ENCODE measurements around the gene HAPLN3.

HAPLN3 gene

DNA sequence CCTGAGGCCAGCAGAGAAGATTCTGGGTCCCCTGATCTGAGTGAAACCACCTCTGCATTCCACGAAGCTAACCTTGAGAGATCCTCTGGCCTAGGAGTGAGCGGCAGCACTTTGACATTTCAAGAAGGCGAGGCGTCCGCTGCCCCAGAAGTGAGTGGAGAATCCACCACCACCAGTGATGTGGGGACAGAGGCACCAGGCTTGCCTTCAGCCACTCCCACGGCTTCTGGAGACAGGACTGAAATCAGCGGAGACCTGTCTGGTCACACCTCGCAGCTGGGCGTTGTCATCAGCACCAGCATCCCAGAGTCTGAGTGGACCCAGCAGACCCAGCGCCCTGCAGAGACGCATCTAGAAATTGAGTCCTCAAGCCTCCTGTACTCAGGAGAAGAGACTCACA lies 36.4 kb downstream of the HAPLN3 start:
- no peak for DNase-seq

DNA sequence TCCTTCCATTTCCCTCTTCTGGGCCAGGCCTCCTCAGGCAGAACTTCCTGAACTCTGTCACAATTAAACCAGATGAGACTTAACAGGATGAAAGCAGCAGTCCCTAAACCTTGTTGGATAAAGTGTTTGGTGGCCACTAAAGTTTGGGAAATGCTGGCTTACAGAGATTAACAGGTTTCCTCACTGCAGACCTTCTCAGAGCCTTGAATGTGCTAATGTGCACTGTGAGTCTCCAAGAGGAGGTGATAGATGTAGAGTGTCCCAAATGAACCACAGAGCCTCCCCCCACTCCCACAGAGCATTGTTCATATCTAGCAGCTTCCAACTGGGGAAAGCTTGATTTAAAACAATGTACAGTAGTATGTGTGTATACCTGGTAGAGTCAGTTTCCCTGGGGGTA lies 42.9 kb downstream of the HAPLN3 start:
- DNase-seq = no peak

DNA sequence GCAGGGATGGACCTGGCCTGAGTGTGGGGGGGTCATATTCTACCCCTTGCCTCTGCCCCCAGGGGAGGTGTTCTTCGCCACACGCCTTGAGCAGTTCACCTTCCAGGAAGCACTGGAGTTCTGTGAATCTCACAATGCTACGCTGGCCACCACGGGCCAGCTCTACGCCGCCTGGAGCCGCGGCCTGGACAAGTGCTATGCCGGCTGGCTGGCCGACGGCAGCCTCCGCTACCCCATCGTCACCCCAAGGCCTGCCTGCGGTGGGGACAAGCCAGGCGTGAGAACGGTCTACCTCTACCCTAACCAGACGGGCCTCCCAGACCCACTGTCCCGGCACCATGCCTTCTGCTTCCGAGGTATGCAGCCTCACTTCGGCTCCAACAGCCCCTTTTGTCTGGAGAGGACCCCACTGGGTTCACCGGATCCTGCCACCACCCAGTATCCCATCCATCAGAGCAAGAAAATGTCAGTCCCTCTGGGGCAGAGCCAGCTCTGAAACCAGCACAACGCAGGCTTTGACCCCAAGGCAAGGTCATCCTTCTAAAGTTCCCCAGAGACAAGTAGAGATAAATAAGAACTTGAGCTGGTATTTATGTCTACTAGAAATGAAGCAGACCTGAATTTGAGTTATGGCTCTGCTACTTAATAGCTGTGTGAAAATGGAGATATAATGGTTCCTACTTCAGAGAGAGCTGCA lies 45.8 kb downstream of the HAPLN3 start:
- DNase-seq = no peak

DNA sequence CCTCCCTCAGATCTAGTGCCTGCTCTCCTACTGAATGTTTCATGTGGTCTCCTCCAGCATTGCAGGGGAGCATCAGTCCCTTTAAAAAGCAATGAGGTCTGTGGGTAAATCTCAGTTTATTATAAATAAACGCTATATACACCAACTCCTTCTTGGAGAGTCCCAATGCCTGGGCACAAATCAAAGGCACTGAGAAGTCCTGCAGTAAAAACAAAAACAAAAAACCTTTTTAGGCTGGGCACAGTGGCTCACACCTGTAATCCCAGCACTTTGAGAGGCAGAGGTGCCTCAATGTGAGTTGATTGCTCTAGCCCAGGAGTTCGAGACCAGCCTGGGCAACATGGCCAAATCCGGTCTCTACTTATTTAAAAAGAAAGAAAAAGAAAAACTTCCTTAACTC lies 47.1 kb downstream of the HAPLN3 start:
- DNase-seq = no peak

DNA sequence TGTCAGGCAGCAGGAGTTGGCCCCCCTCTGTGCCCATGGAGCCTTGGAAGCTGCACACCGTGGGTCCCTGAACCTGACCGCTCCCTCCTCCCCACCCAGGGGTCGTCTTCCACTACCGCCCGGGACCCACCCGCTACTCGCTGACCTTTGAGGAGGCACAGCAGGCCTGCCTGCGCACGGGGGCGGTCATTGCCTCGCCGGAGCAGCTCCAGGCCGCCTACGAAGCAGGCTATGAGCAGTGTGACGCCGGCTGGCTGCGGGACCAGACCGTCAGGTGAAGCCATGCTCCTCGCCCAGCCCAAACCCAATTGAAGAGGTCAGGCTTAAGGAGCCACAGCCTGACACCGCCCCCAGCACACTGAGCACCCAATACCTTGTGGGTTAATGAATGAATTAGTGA lies 48.2 kb downstream of the HAPLN3 start:
- DNase-seq = no peak

DNA sequence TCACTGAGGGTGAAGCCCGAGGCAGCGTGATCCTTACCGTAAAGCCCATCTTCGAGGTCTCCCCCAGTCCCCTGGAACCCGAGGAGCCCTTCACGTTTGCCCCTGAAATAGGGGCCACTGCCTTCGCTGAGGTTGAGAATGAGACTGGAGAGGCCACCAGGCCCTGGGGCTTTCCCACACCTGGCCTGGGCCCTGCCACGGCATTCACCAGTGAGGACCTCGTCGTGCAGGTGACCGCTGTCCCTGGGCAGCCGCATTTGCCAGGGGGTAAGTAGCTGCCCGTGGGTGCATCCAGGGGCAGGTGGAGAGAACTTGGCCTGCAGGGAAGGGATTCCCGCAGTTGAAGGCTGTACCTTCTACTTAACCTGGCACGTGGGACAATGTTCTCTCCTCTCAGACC lies 49.7 kb downstream of the HAPLN3 start:
- no peak for DNase-seq

DNA sequence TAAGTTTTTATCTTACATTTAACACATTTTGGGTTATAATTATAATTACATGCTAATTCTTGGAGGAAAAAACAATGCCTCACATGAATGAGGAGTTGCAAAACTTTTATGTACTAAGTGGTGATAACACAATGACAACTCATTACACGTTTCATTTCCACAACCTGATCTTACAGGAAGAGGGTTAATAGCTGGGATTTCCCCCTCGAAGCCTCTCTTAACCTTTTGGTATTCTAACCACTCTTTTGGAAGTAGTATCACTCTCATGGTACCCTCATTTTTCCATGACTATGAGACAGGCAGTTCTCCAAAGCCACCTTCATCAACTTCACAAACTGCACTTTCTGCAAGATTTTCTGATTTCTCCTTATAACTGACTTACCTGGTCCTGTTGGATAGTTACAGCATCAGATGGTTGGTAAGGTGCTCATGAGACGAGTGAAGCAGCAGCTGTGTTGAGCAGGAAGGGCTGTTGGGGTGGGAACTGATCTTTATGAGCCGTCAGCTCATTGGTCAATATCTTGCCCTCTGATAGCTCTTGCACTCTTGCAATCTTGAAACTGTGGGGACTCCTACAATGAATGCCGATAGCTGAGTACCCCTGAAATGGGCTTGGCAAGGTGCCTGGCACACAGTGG lies 50.5 kb downstream of the HAPLN3 start:
- DNase-seq = no peak

DNA sequence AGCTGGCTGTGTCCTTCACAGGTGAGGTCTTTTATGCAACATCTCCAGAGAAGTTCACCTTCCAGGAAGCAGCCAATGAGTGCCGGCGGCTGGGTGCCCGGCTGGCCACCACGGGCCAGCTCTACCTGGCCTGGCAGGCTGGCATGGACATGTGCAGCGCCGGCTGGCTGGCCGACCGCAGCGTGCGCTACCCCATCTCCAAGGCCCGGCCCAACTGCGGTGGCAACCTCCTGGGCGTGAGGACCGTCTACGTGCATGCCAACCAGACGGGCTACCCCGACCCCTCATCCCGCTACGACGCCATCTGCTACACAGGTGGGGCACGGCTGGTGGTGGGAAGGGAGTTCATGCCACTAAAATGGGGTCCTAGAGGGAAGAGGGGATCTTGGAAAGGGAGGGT lies 52.0 kb downstream of the HAPLN3 start:
- DNase-seq = no peak

DNA sequence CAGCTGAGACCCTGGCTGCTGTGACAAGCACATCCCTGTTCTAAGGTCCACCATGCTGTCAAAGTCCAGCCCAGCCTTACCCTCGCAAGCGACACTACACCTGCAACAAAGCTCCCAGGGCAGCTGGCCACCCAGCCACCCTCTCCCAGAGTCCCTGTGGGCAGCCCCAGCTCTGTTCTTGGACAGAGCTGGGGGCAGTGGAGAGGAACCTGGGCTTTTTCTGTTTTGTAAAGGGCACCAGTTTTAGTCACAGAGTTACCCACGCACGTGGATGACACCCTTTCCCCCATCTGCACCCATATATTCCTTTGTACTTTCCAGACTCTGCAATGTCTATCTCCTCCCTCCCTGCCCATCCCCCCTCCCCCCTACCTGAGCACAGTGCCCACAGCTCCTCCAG lies 53.2 kb downstream of the HAPLN3 start:
- DNase-seq = no peak

DNA sequence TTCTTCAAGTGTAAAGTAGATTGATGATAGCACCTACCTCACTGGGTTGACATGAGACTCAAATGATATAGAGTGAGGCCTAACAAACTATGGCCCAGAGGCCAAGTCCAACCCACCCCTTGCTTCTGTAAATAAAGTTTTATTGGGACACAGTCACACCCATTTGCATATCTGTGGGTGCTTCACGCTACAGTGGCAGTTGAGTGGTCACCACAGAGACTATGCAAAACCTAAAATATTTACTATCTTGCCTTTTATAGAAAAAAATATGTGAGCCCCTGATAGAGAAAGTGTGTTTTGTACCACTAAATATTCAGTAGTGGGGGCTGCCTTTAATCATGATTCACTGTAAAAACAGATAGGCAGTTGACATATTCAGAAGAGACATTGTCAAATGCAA lies 54.1 kb downstream of the HAPLN3 start:
- DNase-seq = no peak

DNA sequence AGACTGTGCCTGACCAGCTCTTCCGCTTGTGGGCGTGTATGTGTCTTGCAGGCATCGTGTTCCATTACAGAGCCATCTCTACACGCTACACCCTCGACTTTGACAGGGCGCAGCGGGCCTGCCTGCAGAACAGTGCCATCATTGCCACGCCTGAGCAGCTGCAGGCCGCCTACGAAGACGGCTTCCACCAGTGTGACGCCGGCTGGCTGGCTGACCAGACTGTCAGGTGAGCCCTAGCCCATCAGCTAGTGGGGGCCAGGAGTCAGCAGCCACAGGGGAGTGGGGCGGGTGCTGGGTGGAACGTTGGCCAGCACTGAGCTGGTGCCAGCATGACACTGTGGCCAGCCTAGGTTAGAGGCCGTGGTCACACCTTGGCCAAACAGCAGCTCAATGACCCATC lies 55.4 kb downstream of the HAPLN3 start:
- no peak for DNase-seq

DNA sequence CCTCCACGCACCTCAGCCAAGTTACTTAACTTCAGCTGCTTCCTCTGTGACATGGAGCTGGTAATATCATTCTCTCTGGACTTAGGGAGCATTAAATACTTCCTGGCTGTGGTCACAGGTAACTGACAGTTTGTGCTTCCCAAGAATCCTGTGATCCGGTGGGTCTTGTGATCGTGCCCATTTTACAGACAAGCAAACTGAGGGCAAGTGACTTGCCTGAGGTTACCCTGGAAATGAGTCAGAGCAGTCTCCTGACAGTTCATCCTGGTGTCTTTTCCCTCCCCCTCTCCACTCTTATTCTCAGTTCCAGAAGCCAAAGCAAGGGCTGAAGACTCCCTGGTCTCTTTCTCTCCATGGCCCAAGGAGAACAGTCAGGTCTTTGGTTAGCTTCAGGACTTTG lies 56.2 kb downstream of the HAPLN3 start:
- no peak for DNase-seq

DNA sequence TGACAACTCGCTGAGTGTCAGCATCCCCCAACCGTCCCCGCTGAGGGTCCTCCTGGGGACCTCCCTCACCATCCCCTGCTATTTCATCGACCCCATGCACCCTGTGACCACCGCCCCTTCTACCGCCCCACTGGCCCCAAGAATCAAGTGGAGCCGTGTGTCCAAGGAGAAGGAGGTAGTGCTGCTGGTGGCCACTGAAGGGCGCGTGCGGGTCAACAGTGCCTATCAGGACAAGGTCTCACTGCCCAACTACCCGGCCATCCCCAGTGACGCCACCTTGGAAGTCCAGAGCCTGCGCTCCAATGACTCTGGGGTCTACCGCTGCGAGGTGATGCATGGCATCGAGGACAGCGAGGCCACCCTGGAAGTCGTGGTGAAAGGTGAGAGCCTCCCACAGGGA lies 56.7 kb downstream of the HAPLN3 start:
- no peak for DNase-seq

DNA sequence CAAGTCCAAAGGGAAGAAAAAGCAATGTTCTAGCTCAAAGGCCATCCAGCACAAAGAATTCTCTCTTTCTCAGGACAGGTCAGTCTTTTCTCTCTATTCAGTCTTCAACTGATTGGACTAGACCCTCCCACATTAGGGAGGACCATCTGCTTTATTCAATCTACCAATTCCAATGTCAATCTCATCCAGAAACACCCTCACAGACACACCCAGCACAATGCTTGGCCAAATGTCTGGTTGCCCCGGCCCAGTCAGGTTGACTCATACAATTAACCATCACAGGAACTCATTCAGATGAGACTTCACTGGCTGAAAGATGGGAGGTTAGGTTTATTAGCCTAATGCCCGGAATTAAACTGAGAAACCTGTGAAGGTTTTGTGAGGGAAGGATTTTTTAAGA lies 59.7 kb downstream of the HAPLN3 start:
- DNase-seq = no peak

DNA sequence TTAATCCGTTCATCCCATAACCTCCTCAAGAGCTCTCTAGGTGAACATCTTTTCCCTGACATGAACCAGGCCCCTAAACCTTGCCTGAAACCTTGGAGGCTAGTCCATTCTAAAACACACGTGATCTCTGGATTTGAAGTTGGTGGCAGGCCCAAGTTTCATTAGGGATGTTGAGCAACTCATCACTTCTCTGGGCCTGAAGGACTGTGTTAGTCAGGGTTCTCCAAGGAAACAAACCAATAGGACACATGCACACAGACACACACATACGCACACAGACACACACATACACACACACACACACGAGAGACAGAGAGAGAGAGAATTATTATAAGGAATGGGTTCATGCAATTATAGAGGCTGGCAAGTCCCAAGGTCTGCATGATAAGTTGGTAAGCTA lies 60.2 kb downstream of the HAPLN3 start:
- DNase-seq = no peak

DNA sequence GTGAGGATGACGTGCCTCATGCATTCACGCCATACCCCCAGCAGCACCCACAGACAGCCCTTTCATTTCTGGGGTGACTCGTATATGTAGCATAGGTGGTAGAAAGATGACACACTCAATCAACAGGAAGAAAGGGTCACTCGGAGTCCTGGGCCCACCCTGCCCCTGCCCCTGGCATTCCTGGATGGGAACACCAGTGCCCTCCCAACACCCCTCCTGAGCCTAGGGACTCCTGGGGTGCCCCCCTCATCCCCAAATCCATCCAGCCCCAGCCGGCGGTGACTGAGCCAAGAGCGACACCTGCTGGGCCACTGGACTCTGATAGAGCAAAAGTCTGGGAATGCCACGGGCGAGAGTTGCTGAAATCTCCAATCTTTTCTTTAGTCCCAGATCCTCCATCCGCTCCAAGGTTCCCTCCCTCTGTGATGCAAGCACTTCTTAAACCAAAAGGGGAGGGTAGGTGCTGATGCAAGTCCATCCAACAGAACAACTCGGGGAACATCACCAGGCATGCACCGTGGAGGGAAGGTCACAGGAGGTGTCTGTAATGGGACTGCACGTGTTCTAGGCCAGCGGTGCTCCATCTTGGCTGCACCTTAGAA lies 61.0 kb downstream of the HAPLN3 start:
- DNase-seq = no peak

DNA sequence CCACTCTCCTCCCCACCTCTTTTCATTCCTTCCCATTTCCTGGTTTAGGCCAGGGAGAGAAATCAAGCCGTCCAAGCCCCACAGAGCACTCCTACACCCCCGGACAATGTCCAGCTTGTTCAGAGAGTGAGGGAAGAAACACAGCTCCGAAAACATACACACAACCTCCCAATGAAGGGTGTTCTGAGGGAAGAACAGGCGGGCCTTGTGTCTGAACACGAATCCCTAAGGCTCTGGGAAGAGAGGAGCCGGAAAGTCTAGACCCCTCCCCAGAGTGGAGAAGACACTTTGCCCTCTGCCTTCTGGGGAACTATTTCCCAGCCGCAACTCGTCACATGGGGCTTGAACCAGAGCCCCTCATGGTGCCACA lies 61.6 kb downstream of the HAPLN3 start:
- DNase-seq = no peak

DNA sequence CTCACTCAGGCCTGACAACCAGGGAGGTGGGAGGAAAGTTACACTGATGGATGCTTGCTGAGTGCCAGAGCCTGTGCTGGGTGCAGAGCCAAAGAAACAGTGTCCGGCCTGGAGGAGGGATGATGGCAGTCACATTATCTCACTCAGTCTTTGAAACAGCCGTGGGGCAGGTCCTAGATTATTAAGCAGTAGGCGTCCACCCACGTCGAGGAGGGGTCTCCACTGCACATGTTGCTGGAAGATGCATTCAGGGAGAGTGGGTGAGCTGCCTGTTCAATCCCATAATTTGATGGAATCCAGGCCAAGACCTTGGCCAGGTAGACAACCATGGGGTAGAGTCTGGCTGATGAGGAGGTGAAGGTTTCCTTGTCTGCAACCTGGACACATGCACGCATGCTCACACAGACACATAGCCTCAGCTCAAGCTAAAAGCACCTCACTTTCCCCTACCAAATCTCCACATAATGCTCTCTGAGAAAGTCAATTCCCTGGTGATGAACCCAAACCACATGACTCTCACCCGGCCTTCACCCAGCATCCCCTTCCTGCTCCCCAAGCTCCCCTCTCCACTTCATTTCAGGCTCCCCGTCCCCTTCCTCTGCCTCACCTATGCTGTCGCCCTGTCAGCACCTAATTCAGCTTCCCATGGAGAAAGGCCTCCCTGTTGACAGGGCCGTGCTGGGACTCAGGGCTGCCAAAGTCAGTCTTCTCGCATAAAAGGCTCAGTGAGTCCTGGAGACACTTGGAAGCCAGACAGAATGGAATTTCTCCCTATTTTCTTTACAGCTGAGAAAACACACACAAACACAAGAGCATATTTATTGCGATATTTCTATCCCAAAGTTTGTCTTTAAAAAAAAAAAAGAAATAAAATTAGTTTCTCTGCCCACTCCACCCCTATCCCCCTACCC lies 62.3 kb downstream of the HAPLN3 start:
- DNase-seq = no peak

DNA sequence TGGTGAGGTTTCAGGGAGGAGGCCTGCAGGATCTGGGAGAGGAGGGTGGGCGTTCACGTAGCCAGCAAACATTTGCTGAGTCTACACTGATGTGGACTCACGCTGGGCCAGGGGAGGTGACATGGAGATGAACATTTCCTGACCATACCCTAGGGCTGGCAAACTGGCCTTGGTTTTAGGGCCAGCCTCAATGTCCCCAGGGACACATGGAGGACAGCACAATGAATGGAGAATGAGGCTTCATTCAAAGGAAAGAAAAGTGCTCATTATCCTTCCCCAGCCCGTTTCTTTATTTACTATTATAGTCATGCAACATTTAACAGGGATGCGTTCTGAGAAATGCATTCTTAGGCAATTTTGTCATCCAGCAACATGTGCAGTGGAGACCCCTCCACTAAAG lies 65.3 kb downstream of the HAPLN3 start:
- DNase-seq = no peak

DNA sequence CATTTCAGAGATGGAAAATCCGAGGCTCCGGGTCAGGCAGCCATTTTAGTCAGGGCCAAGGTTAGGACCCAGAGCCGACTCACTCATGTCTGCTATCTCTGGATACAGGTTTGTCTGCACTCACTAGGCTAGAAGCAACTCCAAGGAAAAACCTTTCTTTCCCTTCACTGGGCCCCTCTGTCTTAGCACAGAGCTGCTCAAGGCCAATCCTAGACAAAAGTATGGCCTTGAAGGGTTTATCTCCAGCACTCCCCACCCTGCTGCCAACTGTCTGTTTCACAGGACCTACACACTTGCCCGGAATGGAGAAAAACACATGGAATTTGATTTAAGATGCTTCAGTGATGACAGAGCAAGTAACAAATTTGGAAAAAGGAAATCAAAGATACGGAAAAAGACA lies 66.6 kb downstream of the HAPLN3 start:
- DNase-seq = no peak

All from NCI-H187 treated with DMSO at 0.1 percent for 48 hours (cell line).